OCI-LY3 (cell line): ENCODE results near the gene DNAJB14.

Experiments used
- H2AFZ ChIP-seq: fragments of 200-600, 300-600 bp; shearing (Covaris generic); 2 replicates; pipeline ENCODE4 v1.6.0; 2014; ENCODE audit warnings: antibody characterized with exemption, low read depth, low read length
- H3K27ac ChIP-seq: fragments of 200-600, 300-600 bp; sonication (generic); 2 replicates; pipeline ENCODE4 v1.5.1; 2014; ENCODE audit warnings: mild to moderate bottlenecking, low read length, moderate library complexity, mixed read lengths
- H3K27me3 ChIP-seq: fragments of 200-600, 300-600 bp; sonication (generic); 2 replicates; pipeline ENCODE4 v1.6.1; 2014; ENCODE audit warnings: low read depth, low read length, mixed read lengths
- H3K36me3 ChIP-seq: fragments of 200-600, 300-600 bp; sonication (generic); replicated peaks from 2 replicates; pipeline ENCODE3; 2014; ENCODE audit warnings: low read depth, low read length, mixed read lengths
- H3K4me1 ChIP-seq: fragments of 300-600, 200-600 bp; sonication (generic); 2 replicates; pipeline ENCODE4 v1.6.1; 2014; ENCODE audit warnings: low read length, mixed read lengths
- H3K4me2 ChIP-seq: fragments of 200-600, 300-600 bp; sonication (generic); 2 replicates; pipeline ENCODE4 v1.6.1; 2014; ENCODE audit warnings: low read length, mixed read lengths
- H3K4me3 ChIP-seq: fragments of 300-600, 200-600 bp; sonication (generic); 2 replicates; pipeline ENCODE4 v1.5.1; 2014; ENCODE audit warnings: antibody characterized with exemption, mild to moderate bottlenecking, low read length, moderate library complexity
- H3K79me2 ChIP-seq: fragments of 300-600, 200-600 bp; shearing (Covaris generic); 2 replicates; pipeline ENCODE4 v1.6.1; 2014; ENCODE audit warnings: mild to moderate bottlenecking, low read length, mixed read lengths
- H3K9ac ChIP-seq: fragments of 300-600, 200-600 bp; shearing (Covaris generic); 2 replicates; pipeline ENCODE4 v1.6.0; 2014; ENCODE audit warnings: mild to moderate bottlenecking, low read length, moderate library complexity
- H3K9me3 ChIP-seq: fragments of 200-600, 300-600 bp; shearing (Covaris generic); 2 replicates; pipeline ENCODE4 v1.6.1; 2014; ENCODE audit warnings: low read length, mixed read lengths; ENCODE audit not compliant: insufficient read depth
- H4K20me1 ChIP-seq: fragments of 200-600, 300-600 bp; sonication (generic); 2 replicates; pipeline ENCODE4 v1.6.1; 2016; ENCODE audit warnings: low read length, mixed read lengths; ENCODE audit not compliant: insufficient read depth
- CTCF ChIP-seq: fragments of 200-600, 300-600 bp; sonication (generic); IDR thresholded peaks from 2 replicates; pipeline ENCODE4 v1.5.1; 2014; ENCODE audit warnings: antibody characterized with exemption, low read length, low read depth
- EZH2phosphoT487 ChIP-seq: fragments of 200-600 bp; shearing (Covaris generic); IDR thresholded peaks from 2 replicates; pipeline ENCODE4 v1.6.1; 2018; ENCODE audit warnings: antibody characterized with exemption, mixed run types, low read depth

DNAJB14 gene

GRCh38 chr4:99875071-99875470, 71.3 kb downstream of the DNAJB14 start:
- H3K9me3 ChIP-seq = no peaks in the 10 kb centered on the region
- H3K4me3 ChIP-seq = no peak overlapping the region
- no peaks in the 10 kb centered on the region for H3K27me3 ChIP-seq
- H3K79me2 ChIP-seq = no peaks in the 10 kb centered on the region
- H3K27ac ChIP-seq = no peak overlapping the region
- H3K4me1 ChIP-seq = no peaks in the 10 kb centered on the region
- peaks cover 24% of the 10 kb centered on the region for H3K36me3 ChIP-seq
- H3K9ac ChIP-seq = no peak overlapping the region
- no peak for TF ChIP-seq EZH2phosphoT487
- no peak for TF ChIP-seq CTCF
- no peak overlapping the region for H2AFZ ChIP-seq
- no peak overlapping the region for H3K4me2 ChIP-seq
- no peaks in the 10 kb centered on the region for H4K20me1 ChIP-seq

- no peaks in the 10 kb centered on the region for H3K9me3 ChIP-seq
- H3K27me3 ChIP-seq = no peaks in the 10 kb centered on the region
- H3K9ac ChIP-seq = no peak overlapping the region
- no peak overlapping the region for H3K4me2 ChIP-seq
- no peak for TF ChIP-seq EZH2phosphoT487
- TF ChIP-seq CTCF = no peak
- no peak overlapping the region for H3K27ac ChIP-seq
- no peak overlapping the region for H2AFZ ChIP-seq
- no peaks in the 10 kb centered on the region for H4K20me1 ChIP-seq
- H3K4me1 ChIP-seq = no peaks in the 10 kb centered on the region
- no peaks in the 10 kb centered on the region for H3K79me2 ChIP-seq
- no peak overlapping the region for H3K4me3 ChIP-seq
- peaks cover 27% of the 10 kb centered on the region for H3K36me3 ChIP-seq
Observed at GRCh38 chr4:99872570-99872969, 73.8 kb downstream of the DNAJB14 start.

DNA sequence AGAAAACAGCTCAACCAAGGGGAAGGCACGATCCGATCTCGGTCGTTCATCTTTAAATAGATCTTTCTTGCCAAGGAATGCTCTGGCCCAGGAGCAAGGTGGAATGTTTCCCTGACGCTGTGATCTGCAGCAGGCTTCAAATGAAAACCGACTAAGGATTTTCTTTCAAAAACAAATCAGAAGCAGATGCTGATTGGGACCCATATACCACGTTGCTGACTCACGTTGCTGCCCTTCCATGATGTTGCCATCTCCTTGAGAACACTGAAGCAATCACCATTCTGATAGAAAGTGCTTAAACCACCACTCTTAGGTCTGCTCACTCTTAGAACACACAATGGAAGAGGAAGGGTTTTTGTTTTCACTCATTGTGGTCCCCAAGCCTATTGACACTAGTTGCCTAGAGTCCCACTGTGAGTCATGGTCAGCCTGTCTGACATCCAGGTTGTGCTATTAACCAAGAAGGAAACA, 78.3 kb downstream of the DNAJB14 start:
- no peak overlapping the region for H3K27ac ChIP-seq
- H3K9me3 ChIP-seq = no peaks in the 10 kb centered on the region
- no peak overlapping the region for H2AFZ ChIP-seq
- no peaks in the 10 kb centered on the region for H3K27me3 ChIP-seq
- H3K4me3 ChIP-seq = no peak overlapping the region
- H3K9ac ChIP-seq = no peak overlapping the region
- no peaks in the 10 kb centered on the region for H4K20me1 ChIP-seq
- H3K79me2 ChIP-seq = no peaks in the 10 kb centered on the region
- H3K36me3 ChIP-seq = peaks cover 38% of the 10 kb centered on the region
- no peaks in the 10 kb centered on the region for H3K4me1 ChIP-seq
- no peak overlapping the region for H3K4me2 ChIP-seq
- no peak for TF ChIP-seq CTCF

GRCh38 chr4:99863804-99864203, 82.6 kb downstream of the DNAJB14 start:
- H2AFZ ChIP-seq = no peak overlapping the region
- H3K36me3 ChIP-seq = peaks cover 46% of the 10 kb centered on the region
- H3K4me3 ChIP-seq = no peak overlapping the region
- H3K4me2 ChIP-seq = no peak overlapping the region
- peaks cover 4% of the 10 kb centered on the region; the same call in 1 of the 2 replicates for H3K79me2 ChIP-seq
- no peaks in the 10 kb centered on the region for H3K4me1 ChIP-seq
- H3K27ac ChIP-seq = no peak overlapping the region
- TF ChIP-seq EZH2phosphoT487 = no peak
- H3K9ac ChIP-seq = no peak overlapping the region
- no peaks in the 10 kb centered on the region for H3K9me3 ChIP-seq
- no peaks in the 10 kb centered on the region for H3K27me3 ChIP-seq
- no peaks in the 10 kb centered on the region for H4K20me1 ChIP-seq
